Neural progenitor cell (in vitro differentiated cells): ENCODE data around the gene BUD31. TPM values are rescaled to one million over a fixed set of nuclear protein-coding genes. Genes with fewer than 3 reads are reported as not detected.

ENCODE experiments used
- DNase-seq: peaks from one replicate; pipeline ENCODE4 v3.0.0-alpha.2; 2016; ENCODE audit warnings: low spot score
- H2AFZ ChIP-seq: fragments of 200-600 bp; sonication (generic); replicated peaks from 2 replicates; pipeline ENCODE4 v1.6.1; 2016; ENCODE audit warnings: antibody characterized with exemption
- H3F3A ChIP-seq: fragments of 200-600 bp; sonication (generic); 2 replicates; pipeline ENCODE4 v1.6.1; 2016; ENCODE audit warnings: antibody characterized with exemption, low read depth
- H3K27ac ChIP-seq: fragments of 200-600 bp; sonication (generic); 2 replicates; pipeline ENCODE4 v1.5.1; 2016; ENCODE audit warnings: mild to moderate bottlenecking
- H3K27me3 ChIP-seq: fragments of 200-600 bp; sonication (generic); 2 replicates; pipeline ENCODE4 v1.6.1; 2016; ENCODE audit warnings: mild to moderate bottlenecking, moderate library complexity
- H3K36me3 ChIP-seq: fragments of 200-600 bp; sonication (generic); 2 replicates; pipeline ENCODE4 v1.5.1; 2016
- H3K4me1 ChIP-seq: fragments of 200-600 bp; sonication (generic); 2 replicates; pipeline ENCODE4 v1.6.1; 2016; ENCODE audit warnings: mixed run types
- H3K4me2 ChIP-seq: fragments of 200-600 bp; sonication (generic); 2 replicates; pipeline ENCODE4 v1.6.1; 2016
- H3K4me3 ChIP-seq: fragments of 200-600 bp; sonication (generic); 2 replicates; pipeline ENCODE4 v1.5.1; 2016
- H3K79me2 ChIP-seq: fragments of 200-600 bp; sonication (generic); 2 replicates; pipeline ENCODE4 v1.6.1; 2016; ENCODE audit warnings: low read depth
- H3K9ac ChIP-seq: fragments of 200-600 bp; sonication (generic); 2 replicates; pipeline ENCODE4 v1.6.1; 2016
- H3K9me3 ChIP-seq: fragments of 200-600 bp; sonication (generic); 2 replicates; pipeline ENCODE4 v1.5.1; 2016; ENCODE audit warnings: low read depth
- H4K20me1 ChIP-seq: fragments of 200-600 bp; sonication (generic); 2 replicates; pipeline ENCODE4 v1.6.1; 2016; ENCODE audit warnings: low read depth
- H3K27ac Mint-ChIP-seq: 3 replicates; pipeline ENCODE4 v1.8.0; 2021; ENCODE audit warnings: mixed read lengths
- H3K27me3 Mint-ChIP-seq: 2 replicates; pipeline ENCODE4 v1.8.0; 2022; ENCODE audit warnings: low read depth, mild to moderate bottlenecking, inconsistent platforms, moderate library complexity, mixed read lengths; ENCODE audit not compliant: insufficient read depth
- H3K36me3 Mint-ChIP-seq: 3 replicates; pipeline ENCODE4 v1.8.0; 2021; ENCODE audit warnings: mixed read lengths
- H3K4me1 Mint-ChIP-seq: 3 replicates; pipeline ENCODE4 v1.8.0; 2021; ENCODE audit warnings: mixed read lengths
- H3K4me3 Mint-ChIP-seq: 3 replicates; pipeline ENCODE4 v1.8.0; 2021; ENCODE audit warnings: mild to moderate bottlenecking, moderate library complexity, mixed read lengths
- H3K9me3 Mint-ChIP-seq: 3 replicates; pipeline ENCODE4 v1.8.0; 2020; ENCODE audit warnings: mixed read lengths
- CTCF ChIP-seq: fragments of 200-600 bp; sonication (generic); IDR thresholded peaks from 2 replicates; pipeline ENCODE4 v1.5.1; 2017; ENCODE audit warnings: antibody characterized with exemption, mild to moderate bottlenecking
- EZH2 ChIP-seq: fragments of 200-600 bp; sonication (generic); IDR thresholded peaks from 2 replicates; pipeline ENCODE4 v1.6.1; 2017; ENCODE audit warnings: antibody characterized with exemption, mild to moderate bottlenecking, moderate library complexity
- EZH2phosphoT487 ChIP-seq: fragments of 200-600 bp; sonication (generic); IDR thresholded peaks from 2 replicates; pipeline ENCODE4 v1.6.1; 2017; ENCODE audit warnings: antibody characterized with exemption
- total RNA-seq: library from RNA; depleted of rRNA; stranded (reverse); fragments of >200 nt; gene quantifications from 2 replicates; pipeline ENCODE4 v1.2.3, GENCODE V29; 2015; ENCODE audit warnings: low replicate concordance

BUD31 gene
- total RNA-seq, 1 donor from 2014 or later = 98.2 TPM

- Histone ChIP-seq H3K79me2 (peaks cover 9% of the 10 kb centered on the region), H3K4me2 (no peak overlapping the region), H3K27me3 (no peaks in the 10 kb centered on the region), H3K9ac (no peak overlapping the region), H3K36me3 (no peaks in the 10 kb centered on the region), H3F3A (peaks cover 17% of the 10 kb centered on the region), H2AFZ (no peak overlapping the region), H3K9me3 (no peaks in the 10 kb centered on the region), H3K4me3 (no peak overlapping the region), H3K27ac (no peak overlapping the region), H4K20me1 (peaks cover 37% of the 10 kb centered on the region), H3K4me1 (no peaks in the 10 kb centered on the region)
- Mint-ChIP-seq H3K36me3 (peaks cover 30% of the 10 kb centered on the region), H3K4me1 (no peaks in the 10 kb centered on the region), H3K4me3 (no peak overlapping the region), H3K27ac (no peak overlapping the region), H3K27me3 (peaks cover 2% of the 10 kb centered on the region), H3K9me3 (no peaks in the 10 kb centered on the region)
- TF ChIP-seq EZH2 (no peak), EZH2phosphoT487 (no peak), CTCF (no peak)
- DNase-seq = no peak
These were observed 9.2 kb upstream of the BUD31 start for GRCh38 chr7:99399597-99399996.

- peaks cover 41% of the 10 kb centered on the region for H3K79me2 ChIP-seq
- no peaks in the 10 kb centered on the region for H3K36me3 ChIP-seq
- no peaks in the 10 kb centered on the region for H3K9me3 ChIP-seq
- Mint-ChIP-seq H3K4me3 (no peak overlapping the region), H3K4me1 (peaks cover 14% of the 10 kb centered on the region), H3K36me3 (peaks cover 29% of the 10 kb centered on the region), H3K27ac (no peak overlapping the region), H3K27me3 (peaks cover 2% of the 10 kb centered on the region), H3K9me3 (no peaks in the 10 kb centered on the region)
- TF ChIP-seq EZH2phosphoT487 = no peak
- no peak for TF ChIP-seq EZH2
- no peak for TF ChIP-seq CTCF
- DNase-seq = no peak
- peaks cover 59% of the 10 kb centered on the region for H4K20me1 ChIP-seq
- H3K4me2 ChIP-seq = no peak overlapping the region
- no peak overlapping the region for H3K4me3 ChIP-seq
- peaks cover 10% of the 10 kb centered on the region for H3K4me1 ChIP-seq
- H3F3A ChIP-seq = no peaks in the 10 kb centered on the region
- H2AFZ ChIP-seq = no peak overlapping the region
- H3K27ac ChIP-seq = no peak overlapping the region
- H3K9ac ChIP-seq = no peak overlapping the region
- H3K27me3 ChIP-seq = no peaks in the 10 kb centered on the region
These were observed 5.9 kb upstream of the BUD31 start for GRCh38 chr7:99402854-99403253.

- H3K9ac ChIP-seq = no peak overlapping the region
- Mint-ChIP-seq H3K4me3 (no peak overlapping the region), H3K27ac (no peak overlapping the region), H3K9me3 (no peaks in the 10 kb centered on the region), H3K36me3 (peaks cover 21% of the 10 kb centered on the region), H3K4me1 (peaks cover 14% of the 10 kb centered on the region), H3K27me3 (peaks cover 4% of the 10 kb centered on the region)
- H3F3A ChIP-seq = no peaks in the 10 kb centered on the region
- no peak overlapping the region for H2AFZ ChIP-seq
- no peaks in the 10 kb centered on the region for H3K9me3 ChIP-seq
- H3K4me2 ChIP-seq = no peak overlapping the region
- TF ChIP-seq CTCF (no peak), EZH2phosphoT487 (no peak), EZH2 (no peak)
- no peak for DNase-seq
- peaks cover 59% of the 10 kb centered on the region for H4K20me1 ChIP-seq
- no peak overlapping the region for H3K4me3 ChIP-seq
- H3K4me1 ChIP-seq = peaks cover 10% of the 10 kb centered on the region
- H3K27me3 ChIP-seq = no peaks in the 10 kb centered on the region
- H3K36me3 ChIP-seq = no peaks in the 10 kb centered on the region
- H3K79me2 ChIP-seq = peaks cover 46% of the 10 kb centered on the region
- no peak overlapping the region for H3K27ac ChIP-seq
These were observed 5.0 kb upstream of the BUD31 start for GRCh38 chr7:99403764-99404163.
